ENCODE measurements around the gene CR2. TPM values are rescaled to one million over a fixed set of nuclear protein-coding genes. Genes with fewer than 3 reads are reported as not detected.

The CR2 gene
- total RNA-seq, 1 experiment from 2014 or later: 1.8 TPM

DNA sequence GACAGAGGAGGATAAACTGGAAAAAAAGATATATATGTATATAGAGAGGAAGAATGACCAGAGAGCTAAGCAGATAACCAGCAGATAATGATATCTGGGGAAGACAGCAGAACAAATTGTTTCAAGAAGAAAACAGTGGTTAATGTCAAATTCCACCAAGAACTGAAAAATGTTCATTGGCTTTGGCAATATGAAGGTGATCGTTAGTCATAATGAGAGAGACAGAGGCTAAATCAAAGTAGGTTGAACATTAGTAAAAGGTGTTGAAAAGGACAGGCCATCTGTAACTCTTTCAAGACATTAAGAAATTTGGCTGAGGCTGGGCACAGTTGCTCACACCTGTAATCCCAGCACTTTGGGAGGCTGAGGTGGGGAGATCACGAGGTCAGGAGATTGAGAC is 25.3 kb upstream of the CR2 start:
- Histone ChIP-seq H3K27me3 (ENCODE audit: insufficient read depth, low read length) (0 out of 2 replicates have a peak, but pooled peaks cover 2% of the 10 kb centered on the region), H3K79me1 (ENCODE audit: insufficient read depth, low read depth, low read length, poor library complexity, severe bottlenecking) (no peaks in the 10 kb centered on the region), H3K4me2 (ENCODE audit: insufficient read depth, insufficient read length, low read length) (no peak overlapping the region), H3K23me2 (ENCODE audit: insufficient read length, low read depth, low read length, poor library complexity, severe bottlenecking) (no peaks in the 10 kb centered on the region), H2BK5ac (ENCODE audit: insufficient read length, low read length) (no peak overlapping the region), H3K56ac (ENCODE audit: insufficient read length, low read depth, low read length) (no peak overlapping the region), H2BK15ac (ENCODE audit: low read depth, low read length) (no peak overlapping the region), H4K8ac (replicated peaks; ENCODE audit: insufficient read length, low read depth, low read length) (no peak overlapping the region), H3K23ac (ENCODE audit: insufficient read length, low read depth, low read length) (no peak overlapping the region), H4K20me1 (ENCODE audit: control insufficient read depth, insufficient read depth, insufficient read length) (no peaks in the 10 kb centered on the region), H3K14ac (ENCODE audit: insufficient read depth, low read length) (no peak overlapping the region), H2BK120ac (ENCODE audit: low read depth, low read length, poor library complexity, severe bottlenecking) (no peak overlapping the region), H2BK20ac (ENCODE audit: low read depth, low read length, poor library complexity, severe bottlenecking) (no peak overlapping the region), H3K9me3 (ENCODE audit: control insufficient read depth, low read depth, low read length) (no peaks in the 10 kb centered on the region), H2BK12ac (ENCODE audit: insufficient read length, low read depth, low read length) (no peak overlapping the region), H3K4me1 (ENCODE audit: insufficient read depth, low read length) (no peaks in the 10 kb centered on the region; the same call in 1 of the 2 replicates), H3K4ac (ENCODE audit: low read depth, low read length) (no peak overlapping the region), H4K5ac (ENCODE audit: insufficient read length, low read depth, low read length) (no peak overlapping the region), H3K18ac (ENCODE audit: insufficient read length, low read depth, low read length) (no peak overlapping the region), H3K27ac (ENCODE audit: insufficient read length, low read depth, low read length) (no peak overlapping the region), H3K79me2 (ENCODE audit: insufficient read depth, low read length) (no peaks in the 10 kb centered on the region), H2AFZ (ENCODE audit: low read length) (no peak overlapping the region), H3K9ac (ENCODE audit: extremely low read depth, insufficient read length, low read length) (no peak overlapping the region), H4K91ac (ENCODE audit: insufficient read length, low read depth, low read length) (no peak overlapping the region), H2AK5ac (ENCODE audit: insufficient read length, low read length) (no peak overlapping the region), H3T11ph (ENCODE audit: low read length) (no peak overlapping the region)
- peaks cover 0 to 11% (median 5%) of the 10 kb centered on the region in 3 experiments; a peak in 5 of 7 replicates for H3K36me3 Mint-ChIP-seq (ENCODE audit: insufficient read depth in 1 of 3, low read depth in 3 of 3)
- peaks cover 15% of the 10 kb centered on the region for H3K27me3 Mint-ChIP-seq (ENCODE audit: low read depth)
- no peak overlapping the region for H3K27ac Mint-ChIP-seq
- WGBS (ENCODE audit: extremely low coverage, insufficient read length, low lambda C conversion rate): no CpG with 5 or more reads among the region's 2 CpGs
- DNase-seq: no peak
- no peak overlapping the region for H3K4me3 Mint-ChIP-seq
- H3K4me1 Mint-ChIP-seq: peaks cover 7% of the 10 kb centered on the region in 2 experiments
- TF ChIP-seq, protein P1, sequence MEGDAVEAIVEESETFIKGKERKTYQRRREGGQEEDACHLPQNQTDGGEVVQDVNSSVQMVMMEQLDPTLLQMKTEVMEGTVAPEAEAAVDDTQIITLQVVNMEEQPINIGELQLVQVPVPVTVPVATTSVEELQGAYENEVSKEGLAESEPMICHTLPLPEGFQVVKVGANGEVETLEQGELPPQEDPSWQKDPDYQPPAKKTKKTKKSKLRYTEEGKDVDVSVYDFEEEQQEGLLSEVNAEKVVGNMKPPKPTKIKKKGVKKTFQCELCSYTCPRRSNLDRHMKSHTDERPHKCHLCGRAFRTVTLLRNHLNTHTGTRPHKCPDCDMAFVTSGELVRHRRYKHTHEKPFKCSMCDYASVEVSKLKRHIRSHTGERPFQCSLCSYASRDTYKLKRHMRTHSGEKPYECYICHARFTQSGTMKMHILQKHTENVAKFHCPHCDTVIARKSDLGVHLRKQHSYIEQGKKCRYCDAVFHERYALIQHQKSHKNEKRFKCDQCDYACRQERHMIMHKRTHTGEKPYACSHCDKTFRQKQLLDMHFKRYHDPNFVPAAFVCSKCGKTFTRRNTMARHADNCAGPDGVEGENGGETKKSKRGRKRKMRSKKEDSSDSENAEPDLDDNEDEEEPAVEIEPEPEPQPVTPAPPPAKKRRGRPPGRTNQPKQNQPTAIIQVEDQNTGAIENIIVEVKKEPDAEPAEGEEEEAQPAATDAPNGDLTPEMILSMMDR (conservative IDR thresholded peaks at IDR 0.05): no peak
- H3K9me3 Mint-ChIP-seq: peaks cover 11 to 15% of the 10 kb centered on the region in 2 experiments

Data from H9 (cell line).